HG03457 (cell line): ENCODE results near the gene AK1.

Source experiments
- ATAC-seq: cut with Tn5 transposase; IDR thresholded peaks from one replicate; pipeline ENCODE4 v1.9.1; 2021; ENCODE audit warnings: moderate number of reproducible peaks; ENCODE audit not compliant: unreplicated experiment

The AK1 gene

DNA sequence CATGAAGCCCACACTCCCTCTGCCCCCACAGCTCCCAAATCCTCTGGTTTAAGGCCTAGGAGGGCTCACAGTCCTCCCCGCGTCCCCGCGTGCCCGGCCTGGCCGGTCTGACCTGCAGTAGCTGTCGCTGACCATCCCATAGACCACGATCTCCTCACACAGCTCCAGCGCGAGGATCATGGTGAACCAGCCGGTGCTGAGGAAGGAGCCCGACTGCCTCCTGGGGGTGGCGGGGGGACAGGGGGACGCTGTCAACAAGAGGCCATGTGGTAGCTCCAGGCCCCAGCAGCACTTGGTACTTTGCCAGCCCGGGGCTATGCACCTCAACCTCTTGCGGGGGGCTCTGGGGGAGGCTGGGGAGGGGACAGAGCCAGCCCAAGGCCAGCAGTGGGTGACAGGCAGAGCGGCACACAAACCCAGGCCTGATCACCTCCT, 32.4 kb upstream of the AK1 start:
- ATAC-seq = no peak

DNA sequence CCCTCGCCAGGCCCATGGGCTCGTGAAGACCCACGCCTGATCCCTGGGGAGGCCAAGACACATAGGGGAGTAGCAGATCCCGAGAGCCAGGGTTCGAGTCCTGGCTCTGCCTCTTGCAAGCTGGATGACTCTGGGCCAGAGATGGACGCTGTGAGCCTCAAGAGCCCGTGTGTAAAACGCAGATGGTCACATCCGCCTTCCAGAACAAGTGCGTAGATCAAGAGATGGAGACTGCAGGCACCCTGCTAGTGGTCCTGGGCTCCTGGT, 31.1 kb upstream of the AK1 start:
- no peak for ATAC-seq

DNA sequence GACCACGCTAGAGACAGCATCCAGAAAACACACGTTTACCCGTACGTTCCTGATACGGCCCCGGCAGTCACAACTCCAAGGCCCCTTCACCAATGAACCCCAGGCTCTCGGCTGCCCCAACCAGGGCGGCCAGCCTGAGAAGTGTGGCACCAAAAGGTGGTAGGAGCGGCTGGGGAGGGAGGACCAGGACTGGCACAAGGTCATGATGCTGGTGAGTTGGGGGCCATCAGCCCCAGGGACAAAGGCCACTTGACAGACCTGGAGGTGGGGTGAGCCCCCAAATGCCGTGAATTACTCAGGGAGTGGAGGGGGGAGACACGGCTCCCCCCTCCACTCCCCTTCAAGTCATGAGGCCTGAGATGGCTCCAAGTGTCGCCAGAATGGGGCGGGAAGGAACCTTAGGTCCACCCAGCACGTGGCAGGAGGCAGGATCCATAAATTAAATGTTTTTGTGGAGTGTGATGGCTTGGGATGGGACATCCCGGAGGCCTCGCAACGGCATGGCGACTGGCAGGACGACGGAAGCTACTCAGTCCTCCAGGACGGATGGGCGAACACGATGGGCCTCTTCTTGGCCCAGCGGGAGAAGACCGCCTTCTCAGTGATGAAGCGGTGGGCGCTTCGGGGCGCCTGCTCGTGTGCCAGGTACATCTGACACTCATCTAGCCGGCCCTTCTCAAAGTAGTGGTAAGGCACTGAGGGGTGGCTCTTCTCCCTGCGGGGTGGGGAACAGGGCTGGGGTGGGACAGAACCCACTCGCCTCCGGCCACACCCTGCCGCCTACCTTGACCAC, 30.6 kb upstream of the AK1 start:
- no peak for ATAC-seq

DNA sequence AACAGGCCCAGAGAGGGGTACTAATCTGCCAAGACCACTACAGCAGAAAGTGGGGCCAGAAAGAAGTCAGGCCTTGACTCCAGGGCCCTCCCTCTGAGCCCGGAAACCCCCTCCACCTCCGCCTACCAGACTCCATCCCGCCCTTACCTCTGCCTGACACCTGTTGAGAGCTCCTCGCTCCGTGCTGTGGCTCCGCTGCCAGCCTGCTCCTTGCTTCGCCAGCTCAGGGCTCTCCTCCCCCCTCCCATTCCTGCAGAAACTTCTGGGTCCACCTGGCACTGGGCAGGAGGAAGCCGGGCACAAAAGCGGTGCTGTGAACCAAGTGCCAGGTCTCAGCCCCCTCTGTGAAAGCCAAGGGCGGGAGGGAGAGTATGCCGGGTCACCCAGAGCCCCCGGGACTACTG, 28.3 kb upstream of the AK1 start:
- no peak for ATAC-seq

DNA sequence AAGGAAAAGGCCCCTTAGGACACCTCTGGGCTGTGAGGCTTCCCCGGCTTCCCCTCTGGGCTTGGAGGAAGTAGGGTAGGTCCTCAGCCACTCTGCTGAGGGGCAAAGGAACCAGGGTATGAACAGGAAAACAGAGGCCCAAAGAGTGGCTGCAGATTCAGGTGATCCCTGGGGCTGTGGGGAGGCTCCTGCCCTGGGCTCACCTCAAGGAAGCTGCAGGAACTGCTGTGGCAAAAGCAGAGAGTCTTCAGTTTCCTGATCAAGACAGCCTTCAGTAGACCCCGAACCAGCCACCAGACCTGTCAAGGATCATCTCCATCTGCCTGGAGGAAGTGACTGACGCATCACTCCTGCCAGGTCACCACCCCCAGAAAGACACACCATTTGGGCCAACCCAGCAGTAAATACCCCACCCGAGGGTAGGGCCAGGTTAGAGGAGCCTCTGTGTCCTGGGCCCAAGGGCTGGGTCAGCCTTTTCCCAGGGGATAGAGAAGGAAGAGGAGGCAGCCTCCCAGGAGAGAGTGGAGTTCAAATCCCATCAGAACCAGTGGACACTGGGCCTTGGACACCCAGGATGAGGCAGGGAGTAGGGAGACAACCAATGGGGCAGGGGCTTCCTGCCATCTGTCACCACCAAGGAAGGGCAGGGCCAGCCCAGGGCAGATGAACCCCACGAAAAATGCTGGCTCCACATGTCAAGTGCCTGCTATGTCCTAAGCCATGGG, 27.7 kb upstream of the AK1 start:
- ATAC-seq = no peak

DNA sequence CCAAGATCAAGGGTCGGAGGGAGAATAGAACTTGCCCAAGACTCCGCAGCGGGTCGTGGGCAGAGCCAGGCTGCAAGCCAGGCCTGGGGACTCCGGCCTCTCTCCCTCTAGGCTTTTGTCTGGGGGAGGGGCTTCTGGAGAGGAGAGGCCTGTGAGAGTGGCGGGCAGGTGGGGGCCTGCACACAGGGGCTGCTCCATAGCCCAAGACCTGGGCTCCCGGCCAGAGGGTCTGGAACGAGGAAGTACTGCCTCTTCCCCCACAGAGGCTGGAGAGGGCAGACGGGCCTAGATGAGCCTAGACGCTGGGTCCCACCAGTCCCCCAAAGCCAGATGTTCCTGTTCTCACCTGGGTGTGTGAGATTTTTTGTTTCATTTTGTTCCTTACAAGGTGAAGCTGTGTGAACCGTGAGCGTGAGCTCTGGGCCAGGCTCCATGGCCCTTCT, 27.1 kb upstream of the AK1 start:
- ATAC-seq = no peak

DNA sequence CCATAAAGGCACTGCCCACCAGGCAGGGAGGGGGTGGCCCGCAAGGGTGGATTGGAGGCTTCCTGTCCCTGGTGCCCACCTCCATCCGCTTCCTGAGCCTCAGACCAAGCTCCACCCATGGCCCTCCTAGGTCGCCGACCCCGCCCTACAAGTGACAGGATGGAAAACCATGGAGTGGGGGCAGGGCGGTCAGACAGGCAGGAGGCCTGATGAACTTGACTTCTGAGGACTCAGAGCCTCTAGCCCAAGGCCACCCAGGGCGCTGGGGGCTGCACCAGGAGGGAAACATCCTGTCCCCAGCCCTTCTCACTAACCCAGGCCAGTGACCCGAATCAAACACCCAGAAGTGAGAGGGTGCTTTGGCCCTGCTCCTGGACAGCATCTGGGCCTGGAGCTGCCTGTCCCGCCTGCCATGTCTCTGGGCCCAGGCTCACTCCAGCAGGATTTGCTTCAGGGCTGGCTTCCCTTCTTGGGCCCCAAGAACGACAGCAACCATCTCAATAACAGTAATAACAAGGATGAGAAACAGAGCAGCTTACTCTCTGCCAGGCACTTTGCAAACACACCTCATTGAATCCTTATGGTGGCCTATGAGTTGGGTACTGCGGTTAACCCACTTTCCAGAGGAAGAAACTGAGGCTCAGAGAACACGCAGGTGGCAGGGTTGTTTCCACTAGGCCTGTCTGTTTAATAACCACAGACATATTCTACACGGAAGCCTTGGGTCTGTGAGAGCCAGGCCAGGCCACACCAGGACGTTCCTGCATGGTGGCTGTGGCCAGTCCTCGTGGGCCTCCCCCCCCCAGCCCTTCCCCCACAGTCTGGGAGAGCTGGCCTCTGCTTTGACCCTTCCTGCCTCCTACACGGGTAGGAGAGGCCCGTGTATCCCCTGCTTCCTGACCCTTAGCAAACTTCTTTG, 26.3 kb upstream of the AK1 start:
- ATAC-seq = no peak

DNA sequence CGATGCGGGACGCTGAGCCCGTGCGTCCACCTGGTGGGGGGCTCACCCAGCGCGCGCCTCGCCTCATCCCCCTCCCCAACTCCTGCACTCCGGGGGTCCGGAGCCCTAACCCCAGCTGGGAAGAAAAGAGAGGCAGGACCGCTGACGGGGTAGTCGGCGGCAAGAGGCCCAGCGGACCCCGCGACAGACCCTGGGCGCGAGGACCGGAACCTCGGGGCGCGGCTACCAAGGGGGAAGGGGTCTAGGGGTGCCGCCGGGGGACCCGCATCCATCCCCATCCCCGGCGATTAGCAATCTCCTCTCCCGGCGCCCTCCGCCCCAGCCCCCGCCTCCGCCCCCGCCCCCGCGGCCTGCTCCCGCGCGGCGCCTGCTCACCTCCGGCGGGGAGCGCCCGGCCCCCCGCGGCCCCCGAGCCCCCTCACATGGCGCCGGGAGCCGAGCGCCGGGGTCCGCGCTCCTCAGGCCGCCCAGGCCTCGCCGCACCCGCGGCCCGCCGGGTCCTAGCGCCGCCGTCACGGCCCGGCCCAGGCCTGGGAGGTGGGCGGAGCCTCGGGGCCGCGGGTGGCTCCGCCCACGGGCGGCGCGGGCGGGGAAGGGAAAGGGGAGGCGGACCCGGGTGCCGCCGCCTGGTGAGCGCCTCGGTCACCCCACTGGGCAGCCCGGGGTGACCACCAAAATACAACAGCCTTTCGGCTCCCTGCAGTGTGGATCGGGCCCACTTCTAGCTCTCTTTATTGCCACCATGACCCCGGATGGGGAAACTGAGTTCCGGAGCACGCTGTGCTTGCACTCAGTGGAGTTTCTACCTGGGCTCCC, 21.9 kb upstream of the AK1 start, which contains the start of gene ST6GALNAC6:
Gene ST6GALNAC6, minus strand, starts transcription at position 476 of the 816 bp plus-strand sequence. CDS start 1,622 bp downstream, outside the sequence.
- ATAC-seq = no peak

DNA sequence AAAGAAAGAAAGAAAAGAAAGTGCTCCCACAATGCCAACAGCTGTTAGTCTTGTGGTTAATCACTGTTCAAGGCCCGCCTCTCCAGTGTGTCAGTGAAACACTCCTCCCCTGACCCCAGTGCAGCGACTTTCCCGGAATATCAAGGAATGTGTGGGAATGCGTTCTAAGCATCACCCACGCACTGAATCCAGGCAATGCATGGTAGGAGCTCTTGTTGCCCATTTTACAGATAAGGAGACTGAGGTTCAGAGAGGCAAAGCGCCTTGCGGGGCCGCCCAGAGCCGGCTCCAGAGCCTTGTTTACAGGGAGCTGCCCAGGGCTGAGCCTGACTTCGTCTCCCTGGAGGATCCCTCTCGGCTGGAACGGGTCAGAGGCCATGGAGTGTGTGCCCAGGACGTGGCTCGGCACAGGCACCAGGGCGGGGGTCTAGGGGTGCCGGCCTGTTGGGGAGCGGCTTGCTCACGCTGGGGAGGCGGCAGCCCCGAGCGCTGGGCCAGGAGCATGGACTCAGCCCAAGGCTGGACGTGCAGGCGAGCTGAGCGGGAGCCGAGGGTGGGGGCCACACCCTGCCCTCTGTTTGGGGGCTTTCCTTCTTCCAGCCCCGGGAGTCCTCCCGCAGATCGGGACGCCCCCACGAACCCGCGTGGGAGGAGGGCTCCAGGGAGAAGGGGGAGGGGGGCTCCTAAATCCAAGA, 21.1 kb upstream of the AK1 start:
- ATAC-seq = no peak

DNA sequence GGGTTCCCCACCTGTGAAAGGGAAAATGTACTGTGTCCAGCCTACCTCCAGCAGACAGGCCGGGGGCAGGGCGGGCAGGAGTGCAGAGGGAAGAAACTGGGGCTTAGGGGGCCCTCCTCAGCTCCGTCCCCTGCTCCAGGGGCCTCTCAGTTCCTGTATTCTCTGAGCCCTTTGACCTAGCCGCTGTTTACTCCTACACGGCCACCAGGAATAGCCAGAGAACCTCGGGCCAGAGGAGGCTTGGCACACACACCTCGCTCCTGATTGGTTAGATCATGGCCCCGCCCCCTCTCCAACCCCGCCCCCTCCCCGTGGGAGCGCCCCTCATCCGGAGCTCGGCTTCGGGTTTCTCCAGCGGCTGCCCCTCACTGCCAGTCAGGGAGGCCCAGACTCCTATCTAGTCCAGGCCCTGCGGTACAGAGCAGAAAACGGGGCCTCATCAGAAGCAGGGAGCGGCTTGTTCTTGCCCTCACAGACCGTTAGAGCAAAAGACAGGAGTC, 19.8 kb upstream of the AK1 start:
- ATAC-seq = no peak

DNA sequence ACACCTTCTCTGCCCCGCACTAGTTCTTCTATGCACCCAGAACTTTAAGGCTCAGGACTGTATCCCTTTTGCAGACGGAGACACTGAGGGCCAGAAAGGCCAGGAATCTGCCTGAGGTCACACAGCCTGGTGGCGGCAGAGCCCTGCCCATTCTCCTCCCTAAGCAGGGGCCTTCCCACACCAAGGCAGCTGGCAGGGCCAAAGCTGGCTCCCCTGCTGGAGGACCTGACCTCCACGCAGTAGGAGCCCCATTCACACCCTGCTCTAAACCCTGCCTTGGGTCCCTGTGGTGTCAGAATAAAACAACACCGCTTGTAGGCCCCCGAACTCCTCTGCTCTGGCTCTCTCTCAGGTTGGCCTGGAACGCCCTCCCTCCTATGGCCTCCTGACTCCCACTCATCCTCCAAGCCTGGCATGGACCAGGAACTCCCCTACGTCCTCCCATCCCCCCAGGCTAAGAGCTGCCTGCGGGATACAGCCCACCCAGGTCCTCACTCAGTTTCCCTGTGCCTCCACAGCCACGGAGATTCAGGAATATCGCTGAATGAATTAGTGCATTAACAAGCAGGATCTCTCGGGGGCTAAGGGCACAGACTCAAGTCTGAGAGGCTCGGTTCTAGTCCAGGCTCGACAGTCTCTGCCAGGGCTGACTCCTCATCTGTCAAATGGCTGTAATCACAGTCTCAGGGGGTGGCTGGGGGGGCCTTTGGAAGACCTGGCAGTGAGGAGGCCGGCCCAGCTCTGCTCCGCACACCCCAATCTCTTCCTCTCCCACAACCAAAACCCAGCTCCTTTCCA, 19.1 kb upstream of the AK1 start:
- ATAC-seq = no peak

DNA sequence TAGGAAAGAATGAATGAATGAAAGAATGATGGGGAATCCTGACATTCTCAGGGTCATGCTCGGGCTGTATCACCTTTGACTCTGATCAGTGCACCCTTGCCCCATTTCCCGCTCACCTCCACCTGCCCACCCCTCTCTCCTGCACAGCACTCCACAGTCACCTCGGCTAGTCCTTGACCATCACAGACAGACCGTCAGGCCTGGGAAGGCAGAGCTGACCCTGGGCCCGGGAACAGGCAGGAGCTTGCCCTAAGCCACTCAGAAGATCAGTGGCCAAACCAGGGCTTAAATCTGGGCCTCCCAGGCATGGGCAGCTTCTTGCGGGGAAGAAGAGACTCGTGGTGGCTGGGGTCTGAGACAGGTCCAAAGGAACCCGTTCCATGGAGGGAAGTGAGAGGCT, 18.3 kb upstream of the AK1 start:
- ATAC-seq = no peak

DNA sequence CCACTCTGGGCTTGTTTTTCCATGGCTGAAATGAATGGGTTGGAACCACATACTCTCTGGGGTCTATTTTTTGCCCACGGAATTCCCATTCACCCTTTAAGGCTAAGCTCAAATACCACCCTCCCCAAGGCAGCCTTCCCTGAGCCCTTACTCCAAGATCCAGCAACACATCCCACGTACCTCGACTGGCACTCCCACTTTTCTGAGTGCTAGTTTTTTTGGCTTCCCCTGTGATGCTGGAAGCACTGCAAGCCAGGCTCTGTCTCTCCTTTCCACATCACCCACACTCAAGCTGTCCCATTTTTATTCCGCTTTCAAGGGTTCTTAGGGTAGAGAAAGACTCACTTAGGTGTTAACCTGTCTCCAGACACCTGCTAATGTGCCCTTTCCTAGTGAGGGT, 15.9 kb upstream of the AK1 start:
- ATAC-seq = no peak

DNA sequence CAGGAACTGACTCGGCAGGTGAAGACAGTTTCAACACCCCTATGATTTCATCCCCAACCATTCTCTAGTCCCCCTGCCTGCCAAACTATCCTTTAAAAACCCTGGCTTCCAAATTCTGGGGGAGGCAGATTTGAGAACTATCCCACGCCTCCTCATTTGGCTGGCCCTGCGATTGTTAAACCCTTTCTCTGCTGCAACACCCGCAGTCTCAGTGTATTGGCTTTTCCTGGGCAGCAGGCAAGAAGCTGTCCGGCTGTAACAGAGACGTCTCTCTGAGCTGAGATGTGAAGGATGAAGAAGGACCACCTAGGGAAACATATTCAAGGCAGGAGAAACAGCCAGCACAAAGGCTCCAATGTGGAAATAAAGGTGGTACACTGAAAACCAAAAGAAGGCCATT, 15.4 kb upstream of the AK1 start:
- no peak for ATAC-seq

DNA sequence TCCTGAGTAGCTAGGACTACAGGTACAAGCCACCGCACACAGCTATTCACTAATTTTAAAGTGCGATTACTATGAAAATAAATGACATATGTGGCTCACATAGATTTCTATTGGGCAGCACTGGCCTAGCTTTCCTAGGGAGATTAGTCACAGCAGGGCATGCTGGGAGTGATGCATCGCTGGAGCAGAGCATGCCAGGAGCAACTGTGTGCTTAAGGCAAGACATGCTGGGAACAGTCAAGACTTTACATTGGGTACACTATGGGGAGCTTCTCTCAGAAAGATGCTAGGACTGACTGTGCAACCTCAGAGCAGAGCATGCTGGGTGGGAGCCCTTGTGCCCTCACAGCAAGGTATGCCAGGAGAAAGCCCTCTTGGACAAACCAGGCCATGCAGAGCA, 12.6 kb upstream of the AK1 start:
- ATAC-seq = no peak

DNA sequence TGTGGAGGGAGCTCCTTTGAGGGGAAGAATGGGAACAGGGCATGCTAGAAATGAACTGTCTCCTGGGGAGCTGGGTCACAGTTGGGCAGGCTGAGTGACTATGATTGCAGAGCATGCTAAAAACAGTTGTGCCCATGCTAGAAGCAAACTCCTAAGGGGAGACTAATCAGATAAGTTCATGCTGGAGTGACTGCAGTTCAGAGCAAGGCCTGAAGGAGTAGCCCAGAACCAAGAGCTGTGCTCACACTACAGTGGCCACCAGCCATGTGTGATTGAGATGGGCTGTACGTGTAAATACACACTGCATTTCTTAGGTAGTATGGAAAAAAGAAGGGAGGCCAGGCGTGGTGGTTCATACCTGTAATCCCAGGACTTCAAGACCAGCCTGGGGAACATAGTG, 10.3 kb upstream of the AK1 start:
- ATAC-seq = no peak

DNA sequence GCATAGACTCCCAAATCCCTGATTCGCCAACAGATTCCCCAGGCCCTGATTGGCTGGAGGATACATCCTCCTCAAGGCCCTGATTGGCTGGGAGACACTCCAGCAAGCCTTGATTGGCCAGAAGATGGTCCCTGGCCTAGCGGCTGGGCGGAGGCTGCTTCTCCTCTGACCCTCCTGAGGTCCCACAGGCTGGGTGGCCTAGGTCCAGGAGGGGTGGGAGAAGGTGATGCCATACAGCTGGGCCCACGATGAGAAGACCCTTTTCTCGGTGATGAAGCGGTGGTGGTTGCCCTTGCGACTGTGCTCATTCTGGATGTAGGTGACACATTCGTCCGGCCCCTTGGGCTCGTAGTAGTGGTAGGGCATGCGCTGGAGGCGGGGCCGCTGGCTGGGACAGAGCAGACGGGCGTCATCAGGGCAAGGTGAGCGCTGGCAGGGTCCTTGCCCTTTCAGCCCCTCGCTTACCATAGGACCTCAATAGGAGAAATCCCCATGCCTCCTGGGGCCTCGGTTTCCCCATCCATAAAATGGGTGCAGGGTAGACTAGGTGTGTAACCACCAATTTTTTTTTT, 9.0 kb upstream of the AK1 start:
- no peak for ATAC-seq

DNA sequence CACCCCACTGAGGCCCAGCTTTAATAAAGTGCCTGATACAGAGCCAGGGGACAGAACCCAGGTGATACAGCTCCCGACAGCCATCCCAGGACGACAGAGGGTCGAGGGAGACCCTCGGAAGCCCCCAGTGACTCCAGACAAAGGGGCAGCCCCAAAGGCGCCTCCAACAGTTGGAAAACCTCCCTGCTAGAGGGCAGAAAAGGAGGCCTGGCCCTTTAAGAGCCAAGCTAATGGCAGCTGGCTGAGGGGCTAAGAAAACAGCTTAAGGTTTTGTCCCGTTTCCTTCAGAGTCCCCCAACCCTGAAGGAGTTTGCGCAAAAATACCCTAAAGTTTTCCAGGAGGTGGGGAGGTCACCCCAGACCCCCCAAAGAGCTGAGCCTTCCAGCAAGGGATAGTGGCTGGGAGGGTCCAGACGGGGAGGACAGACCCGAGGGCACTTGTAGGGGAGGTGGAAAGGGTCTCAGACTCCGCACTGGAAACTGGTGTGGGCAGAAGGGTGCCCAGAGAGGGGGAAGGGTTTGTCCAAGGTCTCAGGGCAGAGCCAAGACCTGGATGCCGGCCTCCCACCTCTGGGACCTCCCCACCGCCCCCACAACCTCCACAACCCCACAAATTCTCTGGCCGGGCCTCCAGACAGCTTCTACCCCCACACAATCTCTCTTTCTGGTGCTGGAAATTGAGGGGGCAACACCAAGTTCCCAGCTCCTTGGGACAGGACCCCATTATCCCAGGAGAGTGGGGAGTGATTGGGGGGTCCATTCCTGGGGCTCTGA, 8.2 kb upstream of the AK1 start:
- no peak for ATAC-seq
